Measurements from ENCODE around the gene SFMBT2. TPM values are rescaled to one million over a fixed set of nuclear protein-coding genes. Genes with fewer than 3 reads are reported as not detected.
A peak's percentile ranks its signal among the peaks of the same experiment; 100 is the strongest.

SFMBT2 gene
- total RNA-seq, 2 donors from 2014 or later, result 20.4 to 24.8 TPM

DNA sequence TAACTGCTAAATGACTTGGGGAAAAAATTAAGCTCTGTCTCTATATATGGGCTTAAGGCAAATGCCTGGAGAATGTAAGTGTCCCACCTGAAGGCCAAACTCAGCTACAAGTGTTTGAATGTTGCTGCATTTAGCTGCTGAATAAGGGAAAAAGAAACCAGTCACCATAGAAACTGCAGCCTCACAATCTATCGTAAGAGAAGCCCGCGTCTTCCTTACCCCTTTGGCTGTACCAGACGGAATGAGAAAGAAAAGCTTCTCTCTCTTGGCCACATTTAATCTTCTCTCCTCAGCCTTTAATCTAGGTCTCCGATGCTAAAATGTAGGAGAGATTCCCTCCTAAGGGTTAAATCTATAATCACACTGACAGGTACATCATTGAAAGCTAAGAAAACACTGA lies 147.2 kb downstream of the SFMBT2 start:
- H3K27me3 Mint-ChIP-seq, result no peaks in the 10 kb centered on the region
- no peak for ATAC-seq (replicated peaks)
- no peaks in the 10 kb centered on the region for H3K9me3 Mint-ChIP-seq
- H3K4me1 Mint-ChIP-seq, result peaks cover 29% of the 10 kb centered on the region
- H3K27ac Mint-ChIP-seq, result no peak overlapping the region
- no peak overlapping the region for H3K4me3 Mint-ChIP-seq
- peaks cover 4% of the 10 kb centered on the region for H3K36me3 Mint-ChIP-seq (ENCODE audit: low read depth)

DNA sequence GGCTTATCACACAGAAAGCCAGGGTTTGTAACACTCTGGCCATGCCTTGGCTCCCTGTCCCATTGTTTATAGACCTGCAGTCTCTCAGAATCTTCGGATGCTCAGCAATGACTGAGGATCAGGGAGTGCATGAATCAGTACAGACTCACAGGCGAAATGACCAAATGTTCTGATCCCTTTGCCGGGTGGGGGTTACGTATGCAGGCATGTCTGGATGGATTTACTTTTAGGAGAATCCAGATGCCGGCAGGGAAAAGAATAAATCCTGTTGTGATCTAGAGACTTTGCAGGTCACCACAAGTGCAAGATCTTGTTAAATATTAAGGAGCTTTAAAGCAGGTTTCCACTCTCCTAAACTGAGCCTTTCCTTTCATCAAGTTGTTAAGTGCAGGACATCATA lies 149.5 kb downstream of the SFMBT2 start:
- Mint-ChIP-seq H3K4me1 (peaks cover 28% of the 10 kb centered on the region), H3K4me3 (no peak overlapping the region), H3K27me3 (no peaks in the 10 kb centered on the region), H3K9me3 (no peaks in the 10 kb centered on the region), H3K36me3 (ENCODE audit: low read depth) (peaks cover 6% of the 10 kb centered on the region), H3K27ac (peak overlapping the region; percentile 1)
- no peak for ATAC-seq (replicated peaks)

DNA sequence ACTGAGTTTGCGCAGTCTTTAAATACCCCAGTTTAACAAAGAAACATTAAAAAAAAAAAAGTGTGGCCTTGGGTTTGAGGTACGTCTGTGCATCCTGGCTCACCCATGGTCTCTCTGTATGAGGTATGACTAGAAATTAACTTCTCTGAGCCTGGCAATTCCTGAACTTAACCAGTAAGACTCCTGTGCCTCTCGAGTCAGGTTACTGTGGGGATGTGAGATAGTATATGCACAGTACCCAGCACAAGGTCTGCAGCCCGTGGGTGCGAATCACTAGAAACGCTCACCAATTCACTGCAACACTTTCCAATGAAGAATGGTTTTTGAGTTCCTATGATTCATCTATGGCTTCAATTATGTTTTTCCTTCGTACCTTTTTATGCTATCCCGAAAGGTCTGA lies 149.9 kb downstream of the SFMBT2 start:
- Mint-ChIP-seq H3K9me3 (no peaks in the 10 kb centered on the region), H3K27ac (peak overlapping the region; percentile 77), H3K4me1 (peaks cover 28% of the 10 kb centered on the region), H3K4me3 (peak overlapping the region; percentile 38), H3K36me3 (ENCODE audit: low read depth) (peaks cover 6% of the 10 kb centered on the region), H3K27me3 (no peaks in the 10 kb centered on the region)
- ATAC-seq (replicated peaks), result peak; percentile 20

DNA sequence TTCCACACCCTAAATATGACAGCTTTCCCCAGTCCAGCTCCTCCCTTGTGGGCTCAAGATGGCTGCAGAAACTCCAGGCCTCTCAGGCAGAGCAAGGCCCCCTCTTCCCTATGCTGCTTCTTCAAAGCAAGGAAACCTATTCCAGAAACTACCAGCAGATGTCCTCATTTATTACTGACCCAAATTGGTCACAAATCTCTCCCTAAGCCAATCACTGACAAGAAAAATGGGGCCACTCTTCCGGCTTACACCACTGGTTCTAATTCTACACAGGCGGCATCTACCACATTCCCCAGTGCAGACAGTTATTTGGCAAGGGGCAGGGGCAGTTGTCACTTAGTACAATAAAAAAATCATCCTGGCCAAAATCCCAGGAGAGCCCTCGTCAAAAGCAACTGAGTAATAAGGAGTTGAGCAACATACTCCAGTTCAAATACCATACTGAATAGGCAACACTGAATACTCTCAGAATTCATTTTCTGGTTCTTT lies 150.4 kb downstream of the SFMBT2 start:
- H3K36me3 Mint-ChIP-seq (ENCODE audit: low read depth), result peaks cover 6% of the 10 kb centered on the region
- no peaks in the 10 kb centered on the region for H3K27me3 Mint-ChIP-seq
- H3K4me3 Mint-ChIP-seq, result peak overlapping the region; percentile 38
- H3K4me1 Mint-ChIP-seq, result peaks cover 31% of the 10 kb centered on the region
- peak; percentile 10 for ATAC-seq (replicated peaks)
- peak overlapping the region; percentile 77 for H3K27ac Mint-ChIP-seq
- H3K9me3 Mint-ChIP-seq, result no peaks in the 10 kb centered on the region

DNA sequence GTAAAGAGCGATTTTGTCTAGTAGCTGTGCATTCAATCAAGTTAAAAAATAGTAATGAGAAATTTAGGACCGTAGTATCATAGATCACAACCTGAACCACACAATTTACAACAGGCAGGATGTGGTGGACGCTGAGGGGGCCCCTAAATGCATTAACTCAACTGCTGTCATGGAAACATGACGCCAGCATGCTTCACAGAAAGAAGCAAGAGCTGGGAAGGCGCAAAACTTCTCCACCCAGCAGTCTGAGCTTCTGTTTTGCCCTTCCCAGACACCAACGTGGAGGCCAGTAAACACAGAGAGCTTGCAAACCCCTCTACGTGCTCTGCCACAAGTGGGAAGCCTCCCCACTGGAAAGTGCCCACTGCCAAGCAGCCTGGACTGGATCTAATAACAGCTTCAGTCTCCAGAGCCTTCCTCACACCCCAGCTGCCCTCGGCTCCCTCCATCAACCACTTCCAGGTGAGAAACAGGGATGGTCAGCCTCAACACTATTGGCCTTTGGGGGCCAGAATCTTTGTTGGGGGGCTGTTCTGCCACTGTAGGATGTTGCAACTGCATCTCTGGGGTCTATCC lies 151.8 kb downstream of the SFMBT2 start:
- peaks cover 15% of the 10 kb centered on the region for H3K36me3 Mint-ChIP-seq (ENCODE audit: low read depth)
- peaks cover 35% of the 10 kb centered on the region for H3K4me1 Mint-ChIP-seq
- H3K27ac Mint-ChIP-seq, result peak overlapping the region; percentile 77
- peak overlapping the region; percentile 38 for H3K4me3 Mint-ChIP-seq
- H3K27me3 Mint-ChIP-seq, result no peaks in the 10 kb centered on the region
- no peaks in the 10 kb centered on the region for H3K9me3 Mint-ChIP-seq
- peak; percentile 43 for ATAC-seq (replicated peaks)

DNA sequence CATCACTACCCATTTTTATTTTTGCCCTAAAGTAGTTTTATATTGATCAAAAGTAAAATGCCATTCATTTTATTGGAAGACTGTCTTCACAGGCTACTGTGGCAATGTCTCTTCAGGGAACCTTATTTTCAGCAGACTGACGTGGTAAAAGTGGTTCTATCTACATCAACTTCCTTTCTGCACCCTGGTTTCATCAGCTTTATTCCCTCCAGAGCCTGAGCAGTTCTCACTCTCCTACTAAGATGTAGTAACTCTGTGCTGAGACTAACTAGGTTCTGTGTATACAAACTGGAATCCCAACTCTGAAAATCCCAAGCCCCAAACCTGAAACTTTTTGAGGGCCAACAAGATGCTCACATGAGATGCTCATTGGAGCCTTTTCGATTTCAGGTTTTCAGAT lies 155.3 kb downstream of the SFMBT2 start:
- no peaks in the 10 kb centered on the region for H3K27me3 Mint-ChIP-seq
- no peaks in the 10 kb centered on the region for H3K9me3 Mint-ChIP-seq
- H3K27ac Mint-ChIP-seq, result no peak overlapping the region
- peaks cover 31% of the 10 kb centered on the region for H3K36me3 Mint-ChIP-seq (ENCODE audit: low read depth)
- peaks cover 36% of the 10 kb centered on the region for H3K4me1 Mint-ChIP-seq
- no peak for ATAC-seq (replicated peaks)
- H3K4me3 Mint-ChIP-seq, result no peak overlapping the region

DNA sequence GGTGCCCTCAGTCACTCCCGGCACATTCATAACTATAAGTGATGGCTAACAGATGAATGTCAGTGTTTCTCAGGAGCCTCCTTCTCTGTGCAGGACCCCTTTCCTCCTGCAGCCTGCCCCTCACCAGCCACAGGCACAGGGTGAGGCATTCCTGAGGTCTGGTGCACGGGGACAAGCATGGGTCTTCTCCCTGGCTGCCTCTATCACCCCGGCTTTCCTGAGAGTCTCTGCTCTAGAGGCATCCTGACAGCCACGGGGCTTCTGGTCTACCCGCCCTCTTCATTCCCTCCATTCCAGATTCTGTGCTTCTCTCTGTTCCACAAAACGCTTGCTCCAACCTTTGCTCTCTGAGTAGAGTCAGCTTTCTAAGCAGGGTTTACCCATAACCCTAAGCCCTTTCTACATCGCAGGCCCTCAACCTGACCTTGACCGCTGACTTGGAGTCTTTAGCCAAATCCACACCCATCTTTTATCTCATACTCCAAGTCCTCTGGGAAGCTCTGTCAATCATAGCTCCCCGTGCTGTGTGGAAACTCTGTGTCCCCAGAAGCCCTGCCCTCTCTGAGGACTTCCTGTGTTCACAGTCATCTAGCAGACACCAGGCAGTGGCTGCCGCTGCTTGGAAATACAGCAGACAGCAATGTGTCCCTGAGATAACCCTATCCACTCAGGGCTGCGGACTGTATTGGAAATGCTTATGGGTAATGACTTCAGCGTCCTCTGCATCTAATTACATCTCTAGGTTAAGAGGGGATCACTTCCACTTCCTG lies 159.0 kb downstream of the SFMBT2 start:
- no peak overlapping the region for H3K27ac Mint-ChIP-seq
- H3K4me3 Mint-ChIP-seq, result no peak overlapping the region
- H3K27me3 Mint-ChIP-seq, result no peaks in the 10 kb centered on the region
- H3K36me3 Mint-ChIP-seq (ENCODE audit: low read depth), result peaks cover 47% of the 10 kb centered on the region
- ATAC-seq (replicated peaks), result no peak
- peaks cover 11% of the 10 kb centered on the region for H3K4me1 Mint-ChIP-seq
- no peaks in the 10 kb centered on the region for H3K9me3 Mint-ChIP-seq

DNA sequence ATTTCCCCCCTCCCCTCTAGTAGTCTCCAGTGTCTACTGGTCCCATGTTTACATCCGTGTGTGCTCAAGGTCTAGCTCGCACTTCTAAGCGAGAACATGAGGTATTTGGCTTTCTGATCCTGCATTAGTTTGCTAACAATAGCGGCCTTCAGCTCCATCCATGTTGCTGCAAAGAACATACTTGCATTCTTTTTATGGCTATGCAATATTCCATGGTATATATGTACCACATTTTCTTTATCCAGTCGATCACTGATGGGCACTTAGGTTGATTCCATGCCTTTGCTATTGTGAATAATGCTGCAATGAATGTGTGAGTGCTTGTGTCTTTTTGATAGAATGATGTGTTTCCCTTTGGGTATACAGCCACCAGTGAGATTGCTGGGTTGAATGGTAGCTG lies 160.6 kb downstream of the SFMBT2 start:
- no peak overlapping the region for H3K4me3 Mint-ChIP-seq
- H3K4me1 Mint-ChIP-seq, result peaks cover 10% of the 10 kb centered on the region
- no peak overlapping the region for H3K27ac Mint-ChIP-seq
- H3K36me3 Mint-ChIP-seq (ENCODE audit: low read depth), result peaks cover 64% of the 10 kb centered on the region
- no peaks in the 10 kb centered on the region for H3K9me3 Mint-ChIP-seq
- no peaks in the 10 kb centered on the region for H3K27me3 Mint-ChIP-seq
- no peak for ATAC-seq (replicated peaks)

DNA sequence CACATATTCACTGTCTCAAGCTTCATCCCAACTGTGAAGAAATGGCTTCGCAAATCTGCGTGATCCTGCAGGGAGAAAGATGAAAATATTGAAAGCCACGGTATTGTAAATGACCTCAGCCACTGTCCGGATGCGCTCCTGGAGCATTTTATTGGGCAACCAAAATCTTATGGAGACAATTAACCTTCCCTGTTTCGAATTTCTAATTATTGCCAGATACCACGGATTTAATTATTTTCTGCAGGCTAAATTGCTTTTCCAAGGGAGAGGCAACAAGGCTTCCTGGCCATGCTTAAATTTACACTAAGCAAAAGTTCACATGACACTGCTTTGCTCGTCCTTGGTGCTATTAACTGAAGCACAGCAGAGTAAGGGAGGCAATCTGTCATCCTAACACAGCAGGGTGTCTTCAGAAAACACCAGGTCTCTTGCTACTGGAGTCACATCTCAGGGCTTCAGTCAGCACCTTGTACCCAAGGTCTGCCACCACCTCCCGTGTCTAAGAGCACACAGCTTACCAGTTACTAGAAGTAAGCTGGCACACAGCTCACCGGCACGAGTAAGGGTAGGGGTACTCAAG lies 162.2 kb downstream of the SFMBT2 start:
- Mint-ChIP-seq H3K4me1 (peaks cover 21% of the 10 kb centered on the region), H3K4me3 (no peak overlapping the region), H3K27me3 (no peaks in the 10 kb centered on the region), H3K36me3 (ENCODE audit: low read depth) (peaks cover 66% of the 10 kb centered on the region), H3K27ac (no peak overlapping the region), H3K9me3 (no peaks in the 10 kb centered on the region)
- ATAC-seq (replicated peaks), result no peak

DNA sequence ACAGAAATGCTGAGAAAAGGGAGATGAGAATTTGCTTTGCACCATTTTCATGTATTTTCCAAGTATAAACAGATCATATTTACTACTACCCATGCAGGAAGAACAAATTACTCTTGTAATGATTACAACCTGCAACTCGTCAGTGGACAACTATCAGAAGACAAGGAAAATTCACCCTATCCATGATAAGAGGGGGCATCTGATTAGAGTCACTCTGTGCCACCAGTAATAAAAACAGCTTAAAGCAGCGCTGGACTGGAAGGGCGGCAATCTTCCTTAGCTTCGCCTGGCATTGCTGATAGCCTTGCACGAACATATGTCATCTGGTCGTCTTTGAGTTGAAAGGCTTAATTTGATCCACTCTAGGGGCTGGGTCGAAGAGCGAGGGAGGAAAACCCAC lies 162.7 kb downstream of the SFMBT2 start:
- no peak for ATAC-seq (replicated peaks)
- no peak overlapping the region for H3K4me3 Mint-ChIP-seq
- peaks cover 23% of the 10 kb centered on the region for H3K4me1 Mint-ChIP-seq
- H3K9me3 Mint-ChIP-seq, result no peaks in the 10 kb centered on the region
- no peak overlapping the region for H3K27ac Mint-ChIP-seq
- peaks cover 68% of the 10 kb centered on the region for H3K36me3 Mint-ChIP-seq (ENCODE audit: low read depth)
- H3K27me3 Mint-ChIP-seq, result no peaks in the 10 kb centered on the region

DNA sequence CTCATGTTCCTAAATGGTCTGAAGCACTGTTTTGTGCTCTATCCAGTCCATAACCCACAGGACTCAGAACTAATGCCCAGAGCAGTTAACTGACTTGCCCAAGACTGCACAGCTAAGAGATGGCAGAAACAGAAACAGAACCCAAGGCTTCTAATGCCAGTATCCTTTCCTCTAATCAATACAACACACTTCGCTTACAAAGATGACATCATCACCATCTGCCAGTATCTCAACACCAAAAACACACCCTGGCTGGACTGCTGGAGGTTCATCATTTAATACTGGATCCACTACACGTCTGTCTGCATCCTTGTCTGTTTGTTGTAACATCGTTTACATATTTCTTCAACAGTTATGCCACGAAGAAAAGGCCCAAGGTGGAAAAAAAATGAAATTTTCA lies 165.3 kb downstream of the SFMBT2 start:
- Mint-ChIP-seq H3K27ac (no peak overlapping the region), H3K27me3 (no peaks in the 10 kb centered on the region), H3K4me3 (no peak overlapping the region), H3K36me3 (ENCODE audit: low read depth) (peaks cover 82% of the 10 kb centered on the region), H3K4me1 (peaks cover 24% of the 10 kb centered on the region), H3K9me3 (no peaks in the 10 kb centered on the region)
- no peak for ATAC-seq (replicated peaks)

DNA sequence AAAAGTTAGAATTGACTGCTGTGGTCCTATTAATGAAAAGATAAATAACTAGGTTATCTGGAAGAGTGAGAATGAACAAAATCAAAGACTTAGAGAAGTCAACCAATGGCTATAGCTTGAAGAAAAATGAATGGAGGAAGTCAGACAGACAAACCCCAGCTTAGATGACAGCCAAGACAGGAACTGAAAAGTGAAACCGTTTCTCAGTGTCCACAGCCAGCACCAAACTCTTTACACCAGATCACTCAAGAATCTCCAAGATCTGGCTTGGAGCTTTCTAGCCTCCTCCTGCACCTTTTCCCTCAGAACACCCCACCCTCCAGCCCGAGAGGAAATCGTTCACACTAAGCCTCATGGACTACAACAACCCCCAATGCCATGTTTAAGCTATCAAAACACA lies 167.0 kb downstream of the SFMBT2 start:
- no peak for ATAC-seq (replicated peaks)
- H3K9me3 Mint-ChIP-seq, result no peaks in the 10 kb centered on the region

DNA sequence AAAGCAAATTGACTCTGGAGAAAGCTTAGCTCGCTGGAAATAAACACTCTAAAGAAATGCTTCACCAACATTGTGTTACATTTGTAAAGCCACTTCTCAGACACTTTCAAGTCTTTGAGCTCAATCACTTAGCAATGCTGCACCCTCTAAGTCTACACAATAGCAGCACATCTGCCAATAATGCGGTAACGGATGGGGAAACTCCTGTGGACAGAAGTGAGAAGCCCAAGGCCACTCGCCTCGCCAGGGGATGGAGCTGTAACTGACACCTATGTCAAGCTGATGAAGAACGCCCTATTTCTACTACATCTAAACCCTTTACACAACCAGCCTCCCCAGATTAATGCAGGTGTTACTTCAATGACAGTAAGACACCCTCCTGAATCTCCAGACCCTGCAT lies 167.7 kb downstream of the SFMBT2 start:
- ATAC-seq (replicated peaks), result no peak
- H3K36me3 Mint-ChIP-seq (ENCODE audit: low read depth), result peaks cover 87% of the 10 kb centered on the region
- no peaks in the 10 kb centered on the region for H3K27me3 Mint-ChIP-seq
- H3K4me1 Mint-ChIP-seq, result peaks cover 30% of the 10 kb centered on the region
- no peak overlapping the region for H3K4me3 Mint-ChIP-seq
- H3K27ac Mint-ChIP-seq, result no peak overlapping the region
- no peaks in the 10 kb centered on the region for H3K9me3 Mint-ChIP-seq

More for the DNA sequence above, 167.0 kb downstream of the SFMBT2 start:
- H3K4me1 Mint-ChIP-seq, result peaks cover 30% of the 10 kb centered on the region
- no peak overlapping the region for H3K4me3 Mint-ChIP-seq
- no peaks in the 10 kb centered on the region for H3K27me3 Mint-ChIP-seq
- H3K36me3 Mint-ChIP-seq (ENCODE audit: low read depth), result peaks cover 90% of the 10 kb centered on the region
- no peak overlapping the region for H3K27ac Mint-ChIP-seq

DNA sequence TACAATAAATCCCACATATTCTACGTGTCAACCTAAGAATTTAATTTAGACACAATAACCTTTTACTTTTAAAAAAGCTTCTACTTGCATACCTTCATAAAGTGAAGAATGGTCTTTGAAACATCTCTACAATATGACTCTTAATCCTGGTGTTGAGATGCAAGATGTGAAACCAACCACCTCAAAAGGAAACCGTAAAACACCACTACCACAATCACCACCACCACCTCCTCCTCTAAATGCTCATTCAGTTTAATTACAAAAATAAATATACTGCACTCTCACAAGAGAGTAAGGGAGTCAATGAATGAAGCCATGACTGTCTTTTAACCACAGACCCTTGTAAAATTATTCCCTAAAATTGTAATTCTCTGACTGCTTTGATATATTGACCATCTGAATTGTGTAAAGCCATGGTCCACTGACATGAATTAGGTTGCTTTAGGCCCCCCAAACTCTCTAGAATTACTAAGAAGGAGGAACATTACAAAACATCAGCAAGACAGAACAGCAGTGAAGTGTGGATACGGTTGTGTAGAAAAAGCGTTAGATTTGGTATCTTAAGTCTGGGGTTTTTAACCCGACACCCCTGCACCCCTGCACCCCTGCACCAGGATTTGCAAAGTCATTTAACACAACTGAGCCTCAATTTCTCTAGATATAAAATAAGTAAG lies 171.4 kb downstream of the SFMBT2 start:
- Mint-ChIP-seq H3K27ac (no peak overlapping the region), H3K9me3 (peaks cover 5% of the 10 kb centered on the region), H3K4me1 (peaks cover 26% of the 10 kb centered on the region), H3K36me3 (ENCODE audit: low read depth) (peaks cover 86% of the 10 kb centered on the region), H3K27me3 (no peaks in the 10 kb centered on the region), H3K4me3 (no peak overlapping the region)
- peak; percentile 94 for ATAC-seq (replicated peaks)

Data from activated T-helper 17 cell treated with anti-CD3 and anti-CD28 coated beads, Interleukin-2, amount 50 U/mL, for 72 hours (primary cell).